ENCODE data around the gene EP400. TPM values are rescaled to one million over a fixed set of nuclear protein-coding genes. Genes with fewer than 3 reads are reported as not detected.

The EP400 gene
- total and polyA plus RNA-seq, 2 of the 13 experiments (the other 11 are each of a cell fraction or from before 2014, with no cell fraction given) = 4.9 to 5.0 TPM

DNA sequence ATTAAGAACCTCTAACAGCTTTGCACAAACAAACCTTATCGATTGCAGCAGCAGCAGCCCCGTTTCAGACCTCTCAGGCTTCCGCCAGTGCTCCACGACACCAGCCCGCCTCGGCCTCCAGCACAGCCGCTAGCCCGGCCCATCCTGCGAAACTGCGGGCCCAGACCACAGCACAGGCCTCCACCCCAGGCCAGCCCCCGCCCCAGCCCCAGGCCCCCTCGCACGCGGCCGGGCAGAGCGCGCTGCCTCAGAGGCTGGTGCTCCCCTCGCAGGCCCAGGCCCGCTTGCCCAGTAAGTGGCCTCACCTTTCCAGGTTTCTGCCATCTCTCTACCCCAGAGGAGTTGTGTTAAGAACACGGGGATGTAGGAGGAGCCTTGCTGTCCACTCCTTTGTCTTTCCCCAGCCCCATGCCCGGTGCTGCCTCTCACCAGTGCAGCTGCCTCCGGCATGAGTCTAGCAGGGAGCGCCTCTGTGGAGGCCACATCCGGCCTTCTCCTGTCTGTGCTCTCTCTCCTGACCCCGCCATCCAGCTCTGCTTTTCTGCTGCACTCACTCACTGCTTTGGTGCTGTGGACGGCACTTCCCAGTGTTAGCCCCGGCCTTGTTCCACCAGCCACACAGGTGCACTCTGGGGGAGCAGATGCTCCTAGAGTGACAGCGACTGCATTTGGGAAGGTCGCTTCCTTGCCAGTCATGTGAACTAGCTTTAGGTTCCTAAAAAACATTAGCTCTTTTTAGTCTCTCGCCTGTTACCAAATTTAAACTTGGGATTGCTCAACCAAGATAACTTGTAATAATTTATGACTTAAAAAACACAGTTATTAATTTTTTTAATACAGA lies 71.5 kb downstream of the EP400 start:
- ChIA-PET CTCF (ENCODE audit: low intra/inter-chr PET ratio, low total read pairs) (no interaction called here), POLR2A (no interaction called here)
- H3K9me3 ChIP-seq (ENCODE audit: low read length) = no peaks in the 10 kb centered on the region
- H3K27ac ChIP-seq (ENCODE audit: extremely low read length, insufficient read depth, low read length) = no peak overlapping the region
- H4K20me1 ChIP-seq (ENCODE audit: insufficient read depth, low read length) = no peaks in the 10 kb centered on the region
- in situ Hi-C loops (cut with HindIII; ENCODE audit: extremely low pct_ligation_motif_present, low pct_unique_long_range_greater_than_20kb) = loop anchor here (25.0 kb wide), 1 partner anchor 409 kb away; no protein-coding TSS in a partner anchor
- intact Hi-C loops (cut with micrococcal nuclease; ENCODE audit: unreplicated experiment) = no loop called here
- no peak overlapping the region for H3K4me3 ChIP-seq (replicated peaks in 1 of 3; ENCODE audit: insufficient read depth in 1 of 3, low read depth in 2 of 3, low read length in 3 of 3)
- DNase-seq (ENCODE audit: low spot score) (no peak), ATAC-seq (no peak), FAIRE-seq (no peak)
- H3K36me3 ChIP-seq (replicated peaks in 1 of 2; ENCODE audit: control insufficient read depth in 1 of 2, insufficient read depth in 2 of 2, low read length in 2 of 2) = peaks cover 37 to 73% of the 10 kb centered on the region in 2 experiments
- H3K27me3 ChIP-seq (ENCODE audit: control insufficient read depth in 1 of 2, insufficient read depth in 2 of 2, low read length in 2 of 2) = no peaks in the 10 kb centered on the region
- BruUV-seq (replicated peaks) = no TSS peak
- TF ChIP-seq, protein P1, sequence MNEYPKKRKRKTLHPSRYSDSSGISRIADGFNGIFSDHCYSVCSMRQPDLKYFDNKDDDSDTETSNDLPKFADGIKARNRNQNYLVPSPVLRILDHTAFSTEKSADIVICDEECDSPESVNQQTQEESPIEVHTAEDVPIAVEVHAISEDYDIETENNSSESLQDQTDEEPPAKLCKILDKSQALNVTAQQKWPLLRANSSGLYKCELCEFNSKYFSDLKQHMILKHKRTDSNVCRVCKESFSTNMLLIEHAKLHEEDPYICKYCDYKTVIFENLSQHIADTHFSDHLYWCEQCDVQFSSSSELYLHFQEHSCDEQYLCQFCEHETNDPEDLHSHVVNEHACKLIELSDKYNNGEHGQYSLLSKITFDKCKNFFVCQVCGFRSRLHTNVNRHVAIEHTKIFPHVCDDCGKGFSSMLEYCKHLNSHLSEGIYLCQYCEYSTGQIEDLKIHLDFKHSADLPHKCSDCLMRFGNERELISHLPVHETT (CRISPR knock-in tag; conservative IDR thresholded peaks at IDR 0.05) = no peak
- 97% methylated on average over 29 of the region's 30 CpGs for WGBS (ENCODE audit: low lambda C conversion rate)
- H2AFZ ChIP-seq (ENCODE audit: low read length) = no peak overlapping the region
- no peak overlapping the region for H3K4me2 ChIP-seq (ENCODE audit: low read depth, low read length)
- H3K9ac ChIP-seq (ENCODE audit: insufficient read depth, low read depth, low read length) = no peak overlapping the region
- no peaks in the 10 kb centered on the region for H3K79me2 ChIP-seq (ENCODE audit: insufficient read depth, low read length)
- H3K4me1 ChIP-seq (ENCODE audit: insufficient read depth, low read length) = no peaks in the 10 kb centered on the region

DNA sequence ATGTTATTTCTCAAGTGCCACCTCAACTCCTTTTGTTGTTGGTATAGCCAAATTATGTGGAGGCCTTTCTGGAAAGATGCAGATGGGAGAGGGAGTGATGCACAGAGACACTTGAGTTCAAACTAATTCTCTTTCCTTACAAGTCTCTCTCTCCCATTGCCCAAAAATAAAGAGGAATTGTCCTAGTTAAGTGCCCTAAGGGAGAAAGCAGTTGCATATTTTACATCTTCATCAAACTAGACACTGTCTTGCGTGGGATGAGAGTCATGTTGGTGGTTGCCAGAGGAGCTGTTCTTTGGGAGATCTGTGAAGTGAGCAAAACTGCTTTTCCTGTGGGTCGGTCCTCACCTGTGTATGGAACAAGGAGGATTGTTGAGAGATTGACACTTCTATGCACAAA lies 72.2 kb downstream of the EP400 start:
- Histone ChIP-seq H3K9ac (ENCODE audit: insufficient read depth, low read depth, low read length) (no peak overlapping the region), H3K4me3 (replicated peaks in 1 of 3; ENCODE audit: insufficient read depth in 1 of 3, low read depth in 2 of 3, low read length in 3 of 3) (no peak overlapping the region), H3K79me2 (ENCODE audit: insufficient read depth, low read length) (no peaks in the 10 kb centered on the region), H4K20me1 (ENCODE audit: insufficient read depth, low read length) (no peaks in the 10 kb centered on the region), H3K27ac (ENCODE audit: extremely low read length, insufficient read depth, low read length) (no peak overlapping the region), H3K36me3 (replicated peaks in 1 of 2; ENCODE audit: control insufficient read depth in 1 of 2, insufficient read depth in 2 of 2, low read length in 2 of 2) (peaks cover 40 to 76% of the 10 kb centered on the region in 2 experiments), H3K4me1 (ENCODE audit: insufficient read depth, low read length) (no peaks in the 10 kb centered on the region), H3K4me2 (ENCODE audit: low read depth, low read length) (no peak overlapping the region), H3K9me3 (ENCODE audit: low read length) (no peaks in the 10 kb centered on the region), H3K27me3 (ENCODE audit: control insufficient read depth in 1 of 2, insufficient read depth in 2 of 2, low read length in 2 of 2) (no peaks in the 10 kb centered on the region), H2AFZ (ENCODE audit: low read length) (no peak overlapping the region)
- no peak for TF ChIP-seq SPEN (CRISPR knock-in tag; IDR thresholded peaks at IDR 0.05; ENCODE audit: low read depth)
- TF ChIP-seq NONO (IDR thresholded peaks at IDR 0.05) = no peak
- no peak for TF ChIP-seq NONO (CRISPR knock-in tag; conservative IDR thresholded peaks at IDR 0.05)
- no peak for TF ChIP-seq CENPX (CRISPR knock-in tag; IDR thresholded peaks at IDR 0.05)
- TF ChIP-seq LCORL (IDR thresholded peaks at IDR 0.05) = no peak
- no peak for TF ChIP-seq LCORL (CRISPR knock-in tag; IDR thresholded peaks at IDR 0.05)
- TF ChIP-seq ZNF510 (CRISPR knock-in tag; IDR thresholded peaks at IDR 0.05; ENCODE audit: low read depth) = no peak
- TF ChIP-seq ZNF225 (CRISPR knock-in tag; IDR thresholded peaks at IDR 0.05) = no peak
- TF ChIP-seq KLF9 (CRISPR knock-in tag; IDR thresholded peaks at IDR 0.05; ENCODE audit: low read depth) = no peak
- no peak for TF ChIP-seq ZNF614 (CRISPR knock-in tag; IDR thresholded peaks at IDR 0.05; ENCODE audit: borderline replicate concordance)
- TF ChIP-seq PAWR (CRISPR knock-in tag; IDR thresholded peaks at IDR 0.05; ENCODE audit: borderline replicate concordance) = no peak
- TF ChIP-seq, protein P2, sequence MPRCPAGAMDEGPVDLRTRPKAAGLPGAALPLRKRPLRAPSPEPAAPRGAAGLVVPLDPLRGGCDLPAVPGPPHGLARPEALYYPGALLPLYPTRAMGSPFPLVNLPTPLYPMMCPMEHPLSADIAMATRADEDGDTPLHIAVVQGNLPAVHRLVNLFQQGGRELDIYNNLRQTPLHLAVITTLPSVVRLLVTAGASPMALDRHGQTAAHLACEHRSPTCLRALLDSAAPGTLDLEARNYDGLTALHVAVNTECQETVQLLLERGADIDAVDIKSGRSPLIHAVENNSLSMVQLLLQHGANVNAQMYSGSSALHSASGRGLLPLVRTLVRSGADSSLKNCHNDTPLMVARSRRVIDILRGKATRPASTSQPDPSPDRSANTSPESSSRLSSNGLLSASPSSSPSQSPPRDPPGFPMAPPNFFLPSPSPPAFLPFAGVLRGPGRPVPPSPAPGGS (CRISPR knock-in tag; IDR thresholded peaks at IDR 0.05) = no peak
- no peak for TF ChIP-seq TAF1 (CRISPR knock-in tag; IDR thresholded peaks at IDR 0.05)
- no peak for TF ChIP-seq PAF1 (CRISPR knock-in tag; IDR thresholded peaks at IDR 0.05)
- no peak for FAIRE-seq
- in situ Hi-C loops (cut with HindIII; ENCODE audit: extremely low pct_ligation_motif_present, low pct_unique_long_range_greater_than_20kb) (loop anchor here (25.0 kb wide), 1 partner anchor 410 kb away; no protein-coding TSS in a partner anchor), intact Hi-C loops (cut with micrococcal nuclease; ENCODE audit: unreplicated experiment) (no loop called here)
- WGBS (ENCODE audit: low lambda C conversion rate) = 100% methylated on average over 2 of the region's 2 CpGs
- ChIA-PET POLR2A (no interaction called here), CTCF (ENCODE audit: low intra/inter-chr PET ratio, low total read pairs) (no interaction called here)
- ATAC-seq = no peak
- no peak for DNase-seq (ENCODE audit: low spot score)
- no TSS peak for BruUV-seq (replicated peaks)
